SK-MEL-5 (cell line): ENCODE measurements around the gene IL4R. TPM values are rescaled to one million over a fixed set of nuclear protein-coding genes. Genes with fewer than 3 reads are reported as not detected.
A peak's percentile ranks its signal among the peaks of the same experiment; 100 is the strongest.
"Not testable (repeated sequence)": the region's sequence is repeated elsewhere in the genome, so short reads cannot be mapped to it uniquely, and the experiment has no call there.

Experiments
- DNase-seq: peaks from one replicate; pipeline ENCODE4 v3.0.0-alpha.2; 2016; ENCODE audit warnings: low read depth, low spot score
- in situ Hi-C: cut with HindIII; loops from 2 replicates; pipeline ENCODE4 v1.10.0; 2016; ENCODE audit warnings: low sequenced_read_pairs, high pct_unique_total_duplicates, low pct_unique_long_range_greater_than_20kb
- total RNA-seq: library from RNA; depleted of rRNA; stranded (reverse); fragments of >200 nt; shearing (Covaris generic); gene quantifications from 2 replicates; pipeline ENCODE4 v1.2.3, GENCODE V29; 2014

IL4R gene
- total RNA-seq, 1 experiment from 2014 or later = 5.6 TPM

GRCh38 chr16:27321013-27321915, 7.5 kb downstream of the IL4R start:
- in situ Hi-C loops = no loop called here
- no peak for DNase-seq

DNA sequence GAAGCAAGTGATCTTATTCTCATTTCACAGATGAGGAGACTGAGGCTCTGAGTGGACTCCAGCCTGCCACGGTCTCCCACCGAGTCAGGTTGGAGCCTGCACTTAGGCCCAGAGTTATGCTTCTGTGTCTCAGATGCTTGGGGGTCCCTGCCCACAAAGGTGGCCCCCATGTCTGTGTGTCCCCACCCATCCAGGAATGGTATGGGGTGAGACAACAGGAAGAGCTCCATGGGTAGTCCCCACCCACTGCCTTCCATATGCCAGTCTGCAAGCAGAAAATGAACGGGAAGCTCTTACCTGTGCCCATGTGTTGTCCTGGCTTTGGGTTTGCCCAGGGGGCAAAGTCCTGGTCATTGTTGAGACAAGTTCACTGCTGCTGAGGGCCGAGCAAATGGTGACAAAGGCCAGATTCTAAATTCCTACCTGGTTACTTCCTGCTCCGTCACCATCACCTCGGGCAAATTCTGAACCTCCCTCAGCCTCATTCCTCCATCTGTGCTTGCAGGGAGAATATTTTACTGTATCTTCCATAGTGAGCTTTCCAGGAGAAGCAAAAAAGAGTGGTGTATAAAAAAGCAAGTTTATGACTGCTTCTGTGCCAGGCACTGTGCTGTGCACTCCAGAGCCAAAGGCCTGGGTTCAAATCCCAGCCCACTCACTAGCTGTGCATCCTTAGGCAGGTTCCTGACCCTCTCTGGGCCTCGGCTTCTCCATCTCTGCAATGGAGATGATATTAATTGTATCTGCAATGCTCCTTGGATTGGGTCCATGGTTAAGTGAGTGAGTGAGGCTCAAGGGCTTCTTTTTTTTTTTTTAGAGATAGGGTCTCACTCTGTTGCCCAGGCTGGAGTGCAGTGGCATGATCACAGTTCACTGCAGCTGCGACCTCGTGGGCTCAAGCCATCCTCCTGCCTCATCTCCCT, 9.3 kb downstream of the IL4R start:
- in situ Hi-C loops = no loop called here
- no peak for DNase-seq

- no peak for DNase-seq
- in situ Hi-C loops = no loop called here
Observed at GRCh38 chr16:27323781-27324561, 10.2 kb downstream of the IL4R start.

DNA sequence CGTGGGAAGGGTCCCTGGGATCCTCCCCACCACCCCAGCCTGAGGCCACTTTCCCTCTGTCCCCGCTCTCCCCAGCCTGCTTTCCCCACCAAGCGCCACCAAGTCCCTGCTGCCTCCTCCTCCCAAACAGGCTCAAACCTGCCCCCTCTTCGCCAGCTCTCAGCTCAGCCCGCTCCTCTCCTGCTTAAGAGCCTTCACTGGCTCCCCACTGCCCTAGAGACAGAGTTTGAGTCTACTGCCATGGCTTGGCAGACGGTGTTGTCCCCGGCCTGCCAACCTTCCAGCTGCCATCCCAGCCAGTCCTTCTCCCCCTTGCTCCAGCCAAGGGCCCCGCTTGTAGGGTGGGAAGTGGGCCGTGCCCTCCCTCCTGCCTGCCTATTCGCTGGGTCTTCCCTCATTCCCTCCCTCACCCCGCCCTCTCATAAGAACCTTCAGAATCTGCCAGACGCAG, 11.1 kb downstream of the IL4R start:
- DNase-seq = no peak
- in situ Hi-C loops = no loop called here

GRCh38 chr16:27325736-27326135, 12.0 kb downstream of the IL4R start:
- DNase-seq = no peak
- in situ Hi-C loops = no loop called here

DNA sequence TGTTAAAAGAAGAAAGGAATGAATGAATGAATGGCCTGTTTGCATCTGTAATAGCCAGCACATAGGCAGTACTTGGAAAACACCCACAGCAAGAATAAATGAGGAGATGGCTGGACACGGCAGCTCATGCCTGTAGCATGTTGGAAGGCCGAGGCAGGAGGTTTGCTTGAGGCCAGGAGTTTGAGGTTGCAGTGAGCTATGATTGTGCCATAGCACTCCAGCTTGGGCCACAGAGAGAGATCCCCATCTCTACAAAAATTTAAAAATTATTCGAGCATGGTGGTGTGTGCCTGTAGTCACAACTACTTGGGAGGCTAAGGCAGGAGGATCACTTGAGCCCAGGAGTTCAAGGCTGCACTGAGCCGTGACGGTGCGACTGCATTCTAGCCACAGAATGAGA, 12.5 kb downstream of the IL4R start:
- no peak for DNase-seq
- in situ Hi-C loops = no loop called here

- peak; percentile 25 for DNase-seq
Observed at GRCh38 chr16:27326738-27327585, 13.2 kb downstream of the IL4R start.

DNA sequence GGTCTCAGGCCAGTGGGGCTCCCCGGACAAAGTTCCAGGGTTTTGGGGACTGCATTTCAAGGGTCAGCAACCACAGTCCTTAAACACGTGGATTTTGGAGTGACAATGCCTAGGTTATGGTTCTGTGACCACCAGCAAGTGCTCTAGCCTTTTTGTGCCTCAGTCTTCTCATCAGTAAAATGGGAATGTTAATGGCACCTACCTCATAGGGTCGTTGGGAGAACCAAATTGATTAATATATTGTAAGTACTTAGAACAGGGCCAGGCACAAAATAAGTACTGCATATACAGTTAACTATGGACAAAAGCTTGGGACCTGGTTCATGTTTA, 13.8 kb downstream of the IL4R start:
- no peak for DNase-seq
- in situ Hi-C loops = no loop called here

More at GRCh38 chr16:27326738-27327585, 13.2 kb downstream of the IL4R start:
- in situ Hi-C loops = no loop called here

- no peak for DNase-seq
- in situ Hi-C loops = no loop called here
Observed at GRCh38 chr16:27328937-27329336, 15.2 kb downstream of the IL4R start.

GRCh38 chr16:27329376-27330079, 15.8 kb downstream of the IL4R start:
- in situ Hi-C loops = not testable (repeated sequence)

DNA sequence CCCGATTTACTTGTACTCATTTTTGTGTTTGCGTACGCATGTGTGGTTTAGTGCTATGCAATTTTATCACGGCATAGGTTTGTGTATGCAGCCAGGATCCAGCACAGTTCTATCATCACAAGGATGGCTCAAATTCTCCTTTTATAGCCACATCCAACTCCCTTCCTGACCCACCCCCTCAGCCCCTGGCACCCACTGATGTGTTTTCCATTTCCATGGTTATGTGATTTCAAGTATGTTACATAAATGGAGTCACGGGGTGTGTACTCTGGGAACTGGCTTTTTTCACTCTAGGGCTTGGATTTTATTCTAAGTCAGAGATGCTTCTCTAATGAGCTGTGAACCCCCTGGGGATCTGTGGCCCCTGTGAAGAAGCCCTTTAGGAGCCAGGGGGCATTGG, 16.8 kb downstream of the IL4R start:
- in situ Hi-C loops = no loop called here
- DNase-seq = no peak

More at GRCh38 chr16:27329376-27330079, 15.8 kb downstream of the IL4R start:
- not testable (repeated sequence) for DNase-seq

GRCh38 chr16:27332105-27332504, 18.3 kb downstream of the IL4R start:
- in situ Hi-C loops = no loop called here
- DNase-seq = no peak

DNA sequence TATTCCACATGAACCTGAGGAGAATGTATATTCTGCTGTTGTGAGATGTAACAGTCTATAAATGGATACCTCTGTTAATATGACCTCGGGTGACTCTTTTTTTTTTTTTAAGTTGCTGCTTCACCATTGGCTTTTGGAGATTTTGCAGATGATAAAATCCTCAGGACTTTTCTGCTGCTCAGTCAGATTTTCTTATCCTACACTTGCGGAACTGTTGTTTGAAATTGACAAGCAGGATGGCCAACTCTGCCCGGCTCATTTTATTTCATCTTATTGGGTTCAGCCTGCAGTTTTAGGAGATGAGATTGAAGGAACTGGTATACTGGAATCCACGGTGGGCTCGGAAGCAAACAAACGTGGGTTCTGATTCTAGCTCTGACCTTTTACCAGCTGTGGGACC, 19.3 kb downstream of the IL4R start:
- in situ Hi-C loops = no loop called here
- no peak for DNase-seq

DNA sequence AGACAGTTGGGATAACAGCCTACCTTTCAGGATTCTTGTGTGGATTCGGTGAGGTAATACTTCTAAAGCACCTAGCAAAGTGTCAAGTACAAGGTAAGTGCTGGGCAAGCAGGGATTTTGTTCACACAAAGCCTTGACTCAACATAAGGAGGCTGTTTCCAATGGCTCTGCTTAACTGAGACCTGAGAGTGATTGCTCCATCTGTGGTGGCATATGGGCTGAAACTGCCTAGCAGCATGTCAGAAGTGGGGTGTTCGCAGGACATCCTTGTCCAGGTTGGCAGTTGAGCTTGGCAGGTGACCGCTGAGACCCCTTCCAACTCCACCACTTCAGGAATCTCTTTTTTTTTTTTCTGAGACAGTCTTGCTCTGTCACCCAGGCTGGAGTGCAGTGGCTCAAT, 19.8 kb downstream of the IL4R start:
- no peak for DNase-seq
- in situ Hi-C loops = no loop called here

DNA sequence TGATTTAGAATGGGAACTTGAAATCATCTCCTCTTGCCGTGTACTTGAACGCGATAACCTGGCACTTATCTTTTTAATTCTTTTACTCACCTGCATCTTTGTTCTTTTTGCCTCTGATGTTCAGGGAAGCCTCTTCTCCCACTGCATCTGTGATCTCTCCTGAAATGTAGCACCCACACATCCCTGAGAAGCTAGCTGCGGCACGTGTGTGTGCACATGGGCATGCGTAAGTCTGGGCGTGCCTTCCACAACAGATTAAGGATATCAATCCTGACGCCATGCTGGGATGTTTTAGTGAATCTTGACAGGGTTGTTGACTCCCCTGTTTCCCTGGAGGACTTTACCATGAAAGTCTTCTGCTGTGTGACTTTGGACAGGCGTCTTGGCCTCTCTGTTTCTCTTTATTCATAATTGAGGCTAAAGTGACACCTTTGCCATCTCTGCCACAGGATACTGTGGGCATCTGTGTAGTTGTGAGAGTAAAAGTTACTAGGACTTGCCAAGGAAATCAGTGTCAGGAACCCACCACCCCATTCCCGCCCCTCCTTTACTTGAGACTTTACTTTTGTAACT, 20.5 kb downstream of the IL4R start:
- DNase-seq = no peak
- in situ Hi-C loops = no loop called here

- no peak for DNase-seq
- in situ Hi-C loops = no loop called here
Observed at GRCh38 chr16:27334838-27335237, 21.1 kb downstream of the IL4R start.
